GM18526 (cell line): ENCODE data around the gene BCAS2.

Experiments used
- POLR2A ChIP-seq: IDR thresholded peaks from 3 replicates; pipeline ENCODE4 v1.6.1; 2011; ENCODE audit not compliant: insufficient read length; ENCODE audit errors: extremely low read depth

Gene BCAS2

DNA sequence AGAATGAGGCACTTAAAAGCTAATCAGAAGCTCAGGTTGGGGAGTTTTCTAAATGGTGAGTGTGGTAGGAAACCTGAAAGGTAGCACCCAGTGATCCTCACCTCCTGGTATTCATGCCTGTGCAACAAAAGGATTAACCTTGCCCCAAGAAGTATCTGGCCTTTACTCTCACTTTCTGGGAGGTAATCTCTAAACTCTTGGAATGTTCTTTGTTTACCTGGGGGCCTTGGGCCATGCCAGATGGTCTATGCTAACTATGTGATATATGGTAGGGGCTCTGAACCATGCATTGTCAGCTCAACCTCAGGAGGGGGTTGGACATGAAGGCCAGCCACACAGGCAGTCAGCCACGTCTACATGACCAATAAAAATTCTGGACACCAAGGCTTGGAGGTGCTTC is 46.0 kb downstream of the BCAS2 start:
- no peak for TF ChIP-seq POLR2A

DNA sequence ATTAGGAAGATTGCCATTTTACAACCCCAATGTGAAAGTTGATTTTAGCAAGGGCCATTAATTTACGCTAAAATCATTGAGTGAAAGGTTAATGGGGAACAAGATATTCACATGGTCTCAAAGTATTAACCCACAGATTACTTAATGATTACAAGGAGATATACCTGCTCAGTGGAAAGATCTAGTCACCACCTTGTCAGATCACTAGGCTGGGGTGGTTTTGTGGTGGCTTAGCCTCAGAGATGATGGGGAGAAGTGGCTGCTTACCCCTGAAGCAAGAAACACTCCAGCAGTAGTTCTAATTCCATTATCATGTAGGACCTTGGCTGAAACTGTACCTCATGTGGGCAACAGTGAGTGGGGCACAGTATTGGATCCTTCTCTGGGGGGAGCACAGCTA is 50.3 kb downstream of the BCAS2 start:
- no peak for TF ChIP-seq POLR2A

DNA sequence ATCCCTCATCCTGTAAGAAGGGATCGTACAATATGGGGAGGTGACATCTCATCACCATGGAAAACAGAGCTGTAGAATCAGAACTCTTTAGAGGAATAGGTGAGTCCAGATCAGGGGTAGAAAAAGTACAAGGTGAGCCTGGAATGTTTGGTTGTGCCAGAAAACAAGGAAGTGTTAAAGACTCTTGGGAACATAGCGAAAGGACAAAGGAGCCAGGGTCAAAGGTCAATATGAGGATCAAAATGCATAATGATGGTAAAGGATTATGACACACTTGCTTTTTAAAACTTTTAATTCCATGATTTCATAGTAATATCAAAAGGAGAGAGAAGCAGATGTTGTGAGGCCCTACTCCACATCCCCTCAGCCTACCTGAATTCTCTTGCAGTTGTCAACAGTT is 51.2 kb downstream of the BCAS2 start:
- TF ChIP-seq POLR2A = no peak

DNA sequence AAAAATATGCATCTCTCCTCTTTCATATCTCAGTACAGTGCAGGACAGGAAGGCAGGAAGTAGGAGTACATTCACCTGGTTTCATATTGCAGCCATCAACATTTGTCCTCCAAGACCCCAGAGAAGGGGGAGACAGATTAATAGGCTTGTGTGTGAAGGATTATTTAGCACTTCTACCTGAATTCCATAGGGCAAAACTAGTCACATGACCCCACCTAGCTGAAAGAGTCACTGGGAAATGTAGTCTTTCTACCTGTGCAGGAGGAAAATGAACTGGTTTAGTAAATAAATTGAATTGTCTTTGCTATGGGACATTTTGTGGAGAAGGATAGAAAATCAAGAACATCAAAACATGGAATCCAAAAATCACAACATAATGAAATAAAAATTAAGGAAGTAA is 56.5 kb downstream of the BCAS2 start:
- no peak for TF ChIP-seq POLR2A

DNA sequence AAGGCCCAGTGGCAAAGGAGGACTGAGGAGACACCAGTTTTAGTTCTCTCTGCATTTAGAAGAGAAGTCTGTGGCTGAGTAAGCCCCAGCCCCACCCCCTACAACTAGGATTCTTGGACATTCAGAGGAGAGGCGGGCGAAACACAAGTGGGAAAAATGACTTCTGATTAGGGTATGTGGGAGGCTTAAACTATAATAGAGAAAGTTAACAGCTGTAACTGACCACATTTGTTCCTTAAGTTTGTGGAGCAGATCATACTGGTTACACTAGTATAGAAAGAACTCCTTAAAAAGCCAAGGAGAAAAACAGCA is 59.2 kb downstream of the BCAS2 start:
- no peak for TF ChIP-seq POLR2A

DNA sequence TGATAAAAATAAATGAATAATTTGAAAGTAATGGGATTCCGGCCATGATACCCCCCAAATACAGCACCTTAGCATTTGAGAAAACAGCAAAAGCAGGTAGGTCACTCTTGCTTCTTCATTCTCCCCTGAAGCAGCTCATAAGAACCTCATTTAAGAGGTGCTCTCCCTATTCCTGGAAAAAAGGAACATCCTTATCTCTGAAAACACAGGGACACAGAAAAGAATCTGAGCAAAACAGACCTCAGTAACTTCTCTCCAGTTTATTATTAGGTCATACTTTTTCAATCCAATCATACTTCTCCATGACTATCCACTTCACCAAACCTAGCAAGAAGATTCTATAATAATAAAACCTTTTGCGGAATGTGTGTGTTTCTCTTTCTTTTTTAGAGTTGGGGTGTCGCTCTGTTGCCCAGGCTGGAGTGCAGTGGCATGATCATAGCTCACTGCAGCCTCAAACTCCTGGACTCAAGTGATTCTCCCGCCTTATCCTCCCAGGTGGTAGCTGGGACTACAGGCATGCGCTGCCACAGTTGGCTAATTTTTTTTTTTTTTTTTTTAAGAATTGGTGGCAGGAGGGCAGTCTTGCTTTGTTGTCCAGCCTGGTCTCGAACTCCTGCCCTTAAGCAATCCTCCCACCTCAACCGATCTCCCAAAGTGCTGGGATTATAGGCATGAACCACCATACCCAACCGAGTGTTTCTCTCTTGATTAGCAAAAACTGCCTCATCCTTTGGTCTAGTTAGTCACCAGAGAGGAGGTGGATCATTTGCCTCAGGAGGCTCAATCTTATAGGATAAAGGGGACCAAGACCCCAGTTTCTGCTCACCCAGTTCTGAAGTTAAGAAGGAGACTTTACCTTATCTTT is 59.8 kb downstream of the BCAS2 start:
- no peak for TF ChIP-seq POLR2A
